HFFc6 (cell line): ENCODE data around the gene MEP1B. TPM values are rescaled to one million over a fixed set of nuclear protein-coding genes. Genes with fewer than 3 reads are reported as not detected.

Experiments
- DNase-seq: peaks from one replicate; pipeline ENCODE4 v3.0.0-alpha.2; 2018
- H3K27ac Mint-ChIP-seq: 2 replicates; pipeline ENCODE4 v1.8.0; 2020; ENCODE audit warnings: mild to moderate bottlenecking, mixed read lengths
- H3K27me3 Mint-ChIP-seq: 2 replicates; pipeline ENCODE4 v1.8.0; 2021; ENCODE audit warnings: mild to moderate bottlenecking, moderate library complexity, mixed read lengths; ENCODE audit not compliant: insufficient read depth
- H3K36me3 Mint-ChIP-seq: 2 replicates; pipeline ENCODE4 v1.8.0; 2021; ENCODE audit warnings: low read depth, mixed read lengths
- H3K4me1 Mint-ChIP-seq: 2 replicates; pipeline ENCODE4 v1.8.0; 2020; ENCODE audit warnings: low read depth, mixed read lengths
- H3K4me3 Mint-ChIP-seq: 2 replicates; pipeline ENCODE4 v1.8.0; 2020; ENCODE audit warnings: mild to moderate bottlenecking, moderate library complexity, mixed read lengths
- H3K9me3 Mint-ChIP-seq: 2 replicates; pipeline ENCODE4 v1.8.0; 2020; ENCODE audit warnings: mild to moderate bottlenecking, mixed read lengths
- total RNA-seq, 6 experiments: library from RNA; stranded (reverse); fragmentation: NEBNext Ultra II Directional; extraction: Animal tissue kit (Norgen Biotek cat#: 25700); gene quantifications; 2 replicates in 1 of 6; 3 replicates in 5 of 6; pipeline ENCODE4 v1.2.3, GENCODE V29; 2021
- TF ChIP-seq, protein P1 (sequence below): fragments of 200-600 bp; sonication (generic); IDR thresholded peaks from 2 replicates; pipeline ENCODE4 v1.5.0; 2021; ENCODE audit warnings: antibody characterized with exemption, mild to moderate bottlenecking

MEP1B gene
- total RNA-seq, 6 experiments from 2014 or later = not detected

DNA sequence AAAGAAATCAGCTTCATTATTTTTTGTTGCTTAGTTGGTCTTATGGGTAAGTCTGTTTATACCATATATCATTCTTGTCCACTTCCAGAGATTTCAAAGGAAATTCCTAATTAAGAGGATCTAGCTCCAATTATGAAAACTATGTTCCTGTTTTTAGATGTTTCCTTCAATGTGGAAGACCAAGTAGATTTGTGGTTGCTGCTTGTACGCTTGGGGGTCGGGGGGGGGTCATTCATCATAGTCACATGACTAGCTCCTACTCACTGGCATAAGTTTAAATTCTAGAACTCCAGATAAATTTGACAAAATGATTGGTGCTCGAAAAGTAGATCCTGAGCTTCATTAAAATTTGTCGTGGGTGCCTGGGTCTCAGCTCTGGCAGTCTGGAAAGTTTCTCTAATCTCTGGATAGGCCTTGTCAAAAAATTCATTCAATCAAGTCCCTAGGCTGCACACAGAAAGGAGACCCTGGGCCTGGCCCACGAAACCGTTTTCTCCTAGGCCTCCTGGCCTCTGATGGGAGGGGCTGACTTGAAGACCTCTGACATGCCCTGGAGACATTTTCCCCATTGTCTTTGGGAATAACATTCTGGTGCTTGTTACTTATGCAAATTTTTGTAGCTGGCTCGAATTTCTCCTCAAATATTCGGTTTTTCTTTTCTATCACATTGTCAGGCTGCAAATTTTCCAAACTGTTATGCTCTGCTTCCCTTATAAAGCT lies 62.5 kb downstream of the MEP1B start:
- Mint-ChIP-seq H3K27me3 (peaks cover 4% of the 10 kb centered on the region; the same call in 1 of the 2 replicates), H3K9me3 (peaks cover 8% of the 10 kb centered on the region), H3K4me1 (no peaks in the 10 kb centered on the region), H3K4me3 (no peak overlapping the region), H3K27ac (no peak overlapping the region), H3K36me3 (no peaks in the 10 kb centered on the region)
- DNase-seq = no peak
- TF ChIP-seq, protein P1, sequence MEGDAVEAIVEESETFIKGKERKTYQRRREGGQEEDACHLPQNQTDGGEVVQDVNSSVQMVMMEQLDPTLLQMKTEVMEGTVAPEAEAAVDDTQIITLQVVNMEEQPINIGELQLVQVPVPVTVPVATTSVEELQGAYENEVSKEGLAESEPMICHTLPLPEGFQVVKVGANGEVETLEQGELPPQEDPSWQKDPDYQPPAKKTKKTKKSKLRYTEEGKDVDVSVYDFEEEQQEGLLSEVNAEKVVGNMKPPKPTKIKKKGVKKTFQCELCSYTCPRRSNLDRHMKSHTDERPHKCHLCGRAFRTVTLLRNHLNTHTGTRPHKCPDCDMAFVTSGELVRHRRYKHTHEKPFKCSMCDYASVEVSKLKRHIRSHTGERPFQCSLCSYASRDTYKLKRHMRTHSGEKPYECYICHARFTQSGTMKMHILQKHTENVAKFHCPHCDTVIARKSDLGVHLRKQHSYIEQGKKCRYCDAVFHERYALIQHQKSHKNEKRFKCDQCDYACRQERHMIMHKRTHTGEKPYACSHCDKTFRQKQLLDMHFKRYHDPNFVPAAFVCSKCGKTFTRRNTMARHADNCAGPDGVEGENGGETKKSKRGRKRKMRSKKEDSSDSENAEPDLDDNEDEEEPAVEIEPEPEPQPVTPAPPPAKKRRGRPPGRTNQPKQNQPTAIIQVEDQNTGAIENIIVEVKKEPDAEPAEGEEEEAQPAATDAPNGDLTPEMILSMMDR = no peak

DNA sequence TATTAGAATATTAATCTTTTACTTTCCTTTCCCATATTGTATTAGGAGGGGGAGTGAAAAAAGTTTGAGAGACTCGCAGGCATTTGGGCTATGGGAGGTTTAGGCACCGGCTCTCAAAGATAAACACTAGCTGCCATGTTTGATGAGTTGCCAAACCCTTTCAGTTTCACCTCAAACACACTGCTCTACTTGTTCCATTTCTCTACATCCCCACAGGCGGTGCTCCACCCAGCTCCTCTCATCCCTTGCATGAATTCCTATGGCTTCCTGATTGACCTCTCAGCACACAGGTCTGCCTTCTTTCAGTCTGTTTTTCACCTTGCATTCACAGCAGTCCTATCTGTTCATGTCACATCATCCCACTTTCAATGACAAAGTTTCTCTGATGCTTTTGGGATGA lies 65.7 kb downstream of the MEP1B start:
- Mint-ChIP-seq H3K4me3 (no peak overlapping the region), H3K4me1 (no peaks in the 10 kb centered on the region), H3K27ac (no peak overlapping the region), H3K36me3 (no peaks in the 10 kb centered on the region), H3K9me3 (peaks cover 4% of the 10 kb centered on the region), H3K27me3 (peaks cover 1% of the 10 kb centered on the region; the same call in 1 of the 2 replicates)
- no peak for DNase-seq
- TF ChIP-seq, protein P1 = no peak

DNA sequence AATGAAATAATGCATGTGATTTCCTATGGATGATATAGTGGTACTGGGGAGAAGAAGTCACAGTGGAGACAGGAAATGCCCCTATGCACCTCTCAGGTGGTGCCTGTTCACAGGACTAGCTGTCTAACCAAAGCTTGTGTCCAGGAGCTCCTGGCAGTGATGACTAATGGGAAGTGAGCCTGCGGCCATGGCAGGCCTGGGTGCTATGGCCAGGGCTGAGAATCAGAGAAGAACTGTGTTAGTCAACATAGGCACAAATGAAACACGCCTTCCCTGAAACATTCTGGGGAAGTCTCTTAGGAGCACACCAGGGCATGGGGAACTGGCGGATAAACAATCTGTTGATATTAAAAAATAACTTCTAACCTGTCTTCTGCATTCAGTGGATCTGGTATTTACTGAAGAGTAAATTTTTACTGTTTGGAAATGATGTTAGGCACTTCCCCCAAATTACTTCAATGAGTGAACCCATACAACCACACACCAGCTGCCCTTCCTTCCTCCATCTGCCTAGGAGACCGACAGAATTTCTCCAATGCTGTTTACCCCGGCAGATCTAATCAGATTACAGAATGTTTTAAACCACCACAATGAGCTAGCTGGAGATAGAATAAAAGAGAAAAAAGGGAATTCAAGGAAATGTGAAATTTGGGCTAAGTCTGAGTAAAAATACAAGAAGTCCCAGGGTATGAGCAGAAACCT lies 67.4 kb downstream of the MEP1B start:
- Mint-ChIP-seq H3K36me3 (no peaks in the 10 kb centered on the region), H3K4me1 (no peaks in the 10 kb centered on the region), H3K9me3 (peaks cover 8% of the 10 kb centered on the region), H3K27me3 (peaks cover 1% of the 10 kb centered on the region; the same call in 1 of the 2 replicates), H3K27ac (no peak overlapping the region), H3K4me3 (no peak overlapping the region)
- TF ChIP-seq, protein P1 = no peak
- no peak for DNase-seq

DNA sequence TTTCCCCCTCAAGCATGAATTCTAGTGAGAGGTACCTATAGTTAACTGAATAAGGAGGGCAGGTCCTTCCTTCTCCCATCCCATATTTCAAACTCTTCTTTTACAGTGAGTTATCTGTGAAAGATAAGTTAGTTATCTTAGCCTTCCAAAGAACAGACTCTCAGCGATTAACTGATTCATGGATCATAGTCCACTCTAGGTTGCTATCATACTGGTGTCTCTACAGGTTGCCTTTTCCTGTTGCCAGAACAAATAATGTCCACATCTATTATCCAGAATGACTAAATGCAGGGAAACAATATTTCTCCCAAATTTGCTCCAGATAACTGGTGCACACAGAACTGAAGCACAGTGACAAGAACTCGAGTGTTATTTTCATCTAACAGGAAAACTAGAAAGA lies 68.3 kb downstream of the MEP1B start:
- TF ChIP-seq, protein P1 = no peak
- H3K4me1 Mint-ChIP-seq = no peaks in the 10 kb centered on the region
- DNase-seq = no peak
- H3K4me3 Mint-ChIP-seq = no peak overlapping the region
- peaks cover 8% of the 10 kb centered on the region for H3K9me3 Mint-ChIP-seq
- no peak overlapping the region for H3K27ac Mint-ChIP-seq
- no peaks in the 10 kb centered on the region for H3K36me3 Mint-ChIP-seq
- H3K27me3 Mint-ChIP-seq = peaks cover 1% of the 10 kb centered on the region; the same call in 1 of the 2 replicates

DNA sequence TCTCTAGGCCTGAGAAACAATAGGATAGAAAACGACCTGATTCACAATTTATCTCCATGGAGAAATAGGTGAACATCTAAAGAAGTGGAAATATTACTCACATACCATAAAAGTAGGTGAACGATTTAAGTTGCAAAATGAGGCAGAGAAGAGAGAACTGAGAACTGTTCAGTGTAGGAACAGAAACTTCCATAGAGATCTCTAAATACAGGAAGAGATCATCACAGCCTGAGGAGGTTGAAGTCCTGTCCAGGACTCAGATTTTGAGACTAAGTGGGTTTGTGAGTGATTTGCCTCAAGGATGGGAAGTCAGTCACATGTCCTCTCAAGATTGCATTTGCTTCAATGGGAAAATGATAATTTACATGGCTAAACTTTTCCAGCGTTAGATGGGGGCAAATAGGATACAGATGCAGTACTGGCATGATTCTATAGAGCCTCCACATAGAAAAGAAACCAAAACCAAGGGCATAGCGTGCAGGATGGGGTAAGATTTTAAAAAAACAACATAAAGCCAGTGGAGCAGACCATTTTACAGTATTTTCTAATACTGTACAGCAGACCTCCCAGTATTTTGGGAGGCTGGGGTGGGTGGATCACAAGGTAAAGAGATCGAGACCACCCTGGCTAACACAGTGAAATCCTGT lies 68.8 kb downstream of the MEP1B start:
- peaks cover 1% of the 10 kb centered on the region; the same call in 1 of the 2 replicates for H3K27me3 Mint-ChIP-seq
- no peaks in the 10 kb centered on the region for H3K4me1 Mint-ChIP-seq
- no peak for DNase-seq
- H3K9me3 Mint-ChIP-seq = peaks cover 8% of the 10 kb centered on the region
- H3K27ac Mint-ChIP-seq = no peak overlapping the region
- TF ChIP-seq, protein P1 = no peak
- H3K36me3 Mint-ChIP-seq = no peaks in the 10 kb centered on the region
- H3K4me3 Mint-ChIP-seq = no peak overlapping the region
